Activated CD8-positive, alpha-beta memory T cell treated with anti-CD3 and anti-CD28 coated beads, Interleukin-2, amount 50 U/mL, for 48 hours (primary cell): ENCODE measurements around the gene CHCHD6.

ENCODE experiments used
- DNase-seq: peaks from one replicate; pipeline ENCODE4 v3.0.0-alpha.2; 2020

CHCHD6 gene

GRCh38 chr3:126711121-126711760 is 7.2 kb downstream of the CHCHD6 start:
- no peak for DNase-seq

- DNase-seq, result no peak
These were observed 9.2 kb downstream of the CHCHD6 start for GRCh38 chr3:126713199-126713598.

GRCh38 chr3:126714276-126714900 is 10.3 kb downstream of the CHCHD6 start:
- DNase-seq, result no peak

GRCh38 chr3:126714921-126715320 is 10.9 kb downstream of the CHCHD6 start:
- no peak for DNase-seq

- no peak for DNase-seq
These were observed 11.4 kb downstream of the CHCHD6 start for GRCh38 chr3:126715432-126715831.

GRCh38 chr3:126716057-126716456 is 12.0 kb downstream of the CHCHD6 start:
- DNase-seq, result no peak

GRCh38 chr3:126718561-126719445 is 14.8 kb downstream of the CHCHD6 start:
- no peak for DNase-seq

- DNase-seq, result no peak
These were observed 16.6 kb downstream of the CHCHD6 start for GRCh38 chr3:126720596-126720995.

- no peak for DNase-seq
These were observed 17.2 kb downstream of the CHCHD6 start for GRCh38 chr3:126721246-126721645.

- DNase-seq, result no peak
These were observed 19.2 kb downstream of the CHCHD6 start for GRCh38 chr3:126723237-126723636.

GRCh38 chr3:126723801-126724200 is 19.8 kb downstream of the CHCHD6 start:
- DNase-seq, result no peak

GRCh38 chr3:126728680-126729079 is 24.6 kb downstream of the CHCHD6 start:
- no peak for DNase-seq

- DNase-seq, result no peak
These were observed 26.3 kb downstream of the CHCHD6 start for GRCh38 chr3:126730376-126730775.

- no peak for DNase-seq
These were observed 27.0 kb downstream of the CHCHD6 start for GRCh38 chr3:126731044-126731443.

GRCh38 chr3:126732281-126733060 is 28.4 kb downstream of the CHCHD6 start:
- no peak for DNase-seq

- no peak for DNase-seq
These were observed 29.0 kb downstream of the CHCHD6 start for GRCh38 chr3:126733061-126733430.

GRCh38 chr3:126734106-126734723 is 30.2 kb downstream of the CHCHD6 start:
- DNase-seq, result no peak

GRCh38 chr3:126737527-126737926 is 33.5 kb downstream of the CHCHD6 start:
- DNase-seq, result no peak

- DNase-seq, result no peak
These were observed 38.0 kb downstream of the CHCHD6 start for GRCh38 chr3:126742057-126742456.

- DNase-seq, result no peak
These were observed 39.3 kb downstream of the CHCHD6 start for GRCh38 chr3:126743350-126743749.

GRCh38 chr3:126743781-126744180 is 39.7 kb downstream of the CHCHD6 start:
- no peak for DNase-seq

- no peak for DNase-seq
These were observed 41.8 kb downstream of the CHCHD6 start for GRCh38 chr3:126745760-126746394.
